ENCODE measurements around the gene GTF3C5. TPM values are rescaled to one million over a fixed set of nuclear protein-coding genes. Genes with fewer than 3 reads are reported as not detected.

The GTF3C5 gene
- total RNA-seq, 2 donors from 2014 or later, result 89.7 to 94.6 TPM

- Mint-ChIP-seq H3K27ac (no peak overlapping the region), H3K27me3 (ENCODE audit: insufficient read depth) (no peaks in the 10 kb centered on the region)
These were observed 45.3 kb upstream of the GTF3C5 start for GRCh38 chr9:132985489-132985888.

GRCh38 chr9:132986114-132986513 is 44.7 kb upstream of the GTF3C5 start:
- WGBS, 2 experiments (ENCODE audit: insufficient coverage in 1 of 2, insufficient read length in 1 of 2), result 88 to 96% methylated on average over 11 to 13 of the region's 13 CpGs
- Histone ChIP-seq H3K9ac (ENCODE audit: extremely low read depth, low read length, poor library complexity, severe bottlenecking) (no peak overlapping the region), H3K27me3 (ENCODE audit: control insufficient read depth, insufficient read depth, low read length, poor library complexity, severe bottlenecking) (no peaks in the 10 kb centered on the region), H3K9me3 (ENCODE audit: control insufficient read depth, low read length) (no peaks in the 10 kb centered on the region), H3K4me3 (ENCODE audit: low read length) (no peak overlapping the region), H3K4me1 (ENCODE audit: control insufficient read depth, insufficient read depth, low read length) (no peaks in the 10 kb centered on the region), H3K27ac (ENCODE audit: low read depth, low read length) (no peak overlapping the region), H3K36me3 (ENCODE audit: control insufficient read depth, insufficient read depth, low read length) (no peaks in the 10 kb centered on the region)
- DNase-seq, result no peak
- H3K27me3 Mint-ChIP-seq (ENCODE audit: insufficient read depth), result no peaks in the 10 kb centered on the region
- peaks cover 2% of the 10 kb centered on the region for H3K4me1 Mint-ChIP-seq
- no peaks in the 10 kb centered on the region for H3K36me3 Mint-ChIP-seq (ENCODE audit: low read depth)
- H3K4me3 Mint-ChIP-seq, result no peak overlapping the region
- no peak overlapping the region for H3K27ac Mint-ChIP-seq
- peaks cover 2% of the 10 kb centered on the region for H3K9me3 Mint-ChIP-seq
- no peak for TF ChIP-seq CTCF (conservative IDR thresholded peaks at IDR 0.05)

More at GRCh38 chr9:132985489-132985888, 45.3 kb upstream of the GTF3C5 start:
- H3K4me1 ChIP-seq (ENCODE audit: control insufficient read depth, insufficient read depth, low read length), result no peaks in the 10 kb centered on the region
- H3K9me3 ChIP-seq (ENCODE audit: control insufficient read depth, low read length), result no peaks in the 10 kb centered on the region
- no peak for DNase-seq
- no peak overlapping the region for H3K27ac ChIP-seq (ENCODE audit: low read depth, low read length)
- Mint-ChIP-seq H3K9me3 (peaks cover 2% of the 10 kb centered on the region), H3K4me3 (no peak overlapping the region), H3K4me1 (peaks cover 3% of the 10 kb centered on the region), H3K36me3 (ENCODE audit: low read depth) (no peaks in the 10 kb centered on the region)
- H3K36me3 ChIP-seq (ENCODE audit: control insufficient read depth, insufficient read depth, low read length), result no peaks in the 10 kb centered on the region
- H3K27me3 ChIP-seq (ENCODE audit: control insufficient read depth, insufficient read depth, low read length, poor library complexity, severe bottlenecking), result peaks cover under 1% of the 10 kb centered on the region
- H3K4me3 ChIP-seq (ENCODE audit: low read length), result no peak overlapping the region
- H3K9ac ChIP-seq (ENCODE audit: extremely low read depth, low read length, poor library complexity, severe bottlenecking), result no peak overlapping the region
- WGBS, 2 experiments (ENCODE audit: insufficient coverage in 1 of 2, insufficient read length in 1 of 2), result 90 to 97% methylated on average over 8 of the region's 8 CpGs
- TF ChIP-seq CTCF (conservative IDR thresholded peaks at IDR 0.05), result no peak

- H3K36me3 Mint-ChIP-seq (ENCODE audit: low read depth), result no peaks in the 10 kb centered on the region
- H3K27me3 Mint-ChIP-seq (ENCODE audit: insufficient read depth), result no peaks in the 10 kb centered on the region
- 88 to 89% methylated on average over 22 to 26 of the region's 26 CpGs for WGBS, 2 experiments (ENCODE audit: insufficient coverage in 1 of 2, insufficient read length in 1 of 2)
These were observed 43.9 kb upstream of the GTF3C5 start for GRCh38 chr9:132986640-132987620.

More at GRCh38 chr9:132986640-132987620, 43.9 kb upstream of the GTF3C5 start:
- Histone ChIP-seq H3K4me1 (ENCODE audit: control insufficient read depth, insufficient read depth, low read length) (peaks cover 7% of the 10 kb centered on the region), H3K9ac (ENCODE audit: extremely low read depth, low read length, poor library complexity, severe bottlenecking) (no peak overlapping the region), H3K4me3 (ENCODE audit: low read length) (no peak overlapping the region), H3K27me3 (ENCODE audit: control insufficient read depth, insufficient read depth, low read length, poor library complexity, severe bottlenecking) (no peaks in the 10 kb centered on the region), H3K36me3 (ENCODE audit: control insufficient read depth, insufficient read depth, low read length) (no peaks in the 10 kb centered on the region), H3K27ac (ENCODE audit: low read depth, low read length) (no peak overlapping the region), H3K9me3 (ENCODE audit: control insufficient read depth, low read length) (no peaks in the 10 kb centered on the region)
- no peak overlapping the region for H3K27ac Mint-ChIP-seq
- no peak overlapping the region for H3K4me3 Mint-ChIP-seq
- H3K9me3 Mint-ChIP-seq, result peaks cover 2% of the 10 kb centered on the region
- DNase-seq, result no peak
- peaks cover 6% of the 10 kb centered on the region for H3K4me1 Mint-ChIP-seq
- TF ChIP-seq CTCF (conservative IDR thresholded peaks at IDR 0.05), result no peak

All from endodermal cell (in vitro differentiated cells).